ENCODE data around the gene STPG1.

The STPG1 gene

GRCh38 chr1:24351918-24352627 is 61.5 kb downstream of the STPG1 start:
- no peak for DNase-seq
- in situ Hi-C loops (cut with MboI; ENCODE audit: low pct_unique_long_range_greater_than_20kb, low sequenced_read_pairs), result no loop called here

GRCh38 chr1:24351247-24351646 is 62.3 kb downstream of the STPG1 start:
- in situ Hi-C loops (cut with MboI; ENCODE audit: low pct_unique_long_range_greater_than_20kb, low sequenced_read_pairs), result no loop called here
- DNase-seq, result no peak

- in situ Hi-C loops (cut with MboI; ENCODE audit: low pct_unique_long_range_greater_than_20kb, low sequenced_read_pairs), result no loop called here
- no peak for DNase-seq
These were observed 63.7 kb downstream of the STPG1 start for GRCh38 chr1:24349891-24350290.

- DNase-seq, result no peak
- in situ Hi-C loops (cut with MboI; ENCODE audit: low pct_unique_long_range_greater_than_20kb, low sequenced_read_pairs), result no loop called here
These were observed 65.4 kb downstream of the STPG1 start for GRCh38 chr1:24348196-24348595.

GRCh38 chr1:24347159-24347934 is 66.2 kb downstream of the STPG1 start:
- in situ Hi-C loops (cut with MboI; ENCODE audit: low pct_unique_long_range_greater_than_20kb, low sequenced_read_pairs), result no loop called here
- DNase-seq, result no peak

- in situ Hi-C loops (cut with MboI; ENCODE audit: low pct_unique_long_range_greater_than_20kb, low sequenced_read_pairs), result no loop called here
- DNase-seq, result peak; percentile 24
These were observed 68.2 kb downstream of the STPG1 start for GRCh38 chr1:24345334-24345733.

GRCh38 chr1:24344090-24344742 is 69.4 kb downstream of the STPG1 start:
- no peak for DNase-seq
- in situ Hi-C loops (cut with MboI; ENCODE audit: low pct_unique_long_range_greater_than_20kb, low sequenced_read_pairs), result no loop called here

- no peak for DNase-seq
- in situ Hi-C loops (cut with MboI; ENCODE audit: low pct_unique_long_range_greater_than_20kb, low sequenced_read_pairs), result no loop called here
These were observed 70.0 kb downstream of the STPG1 start for GRCh38 chr1:24343412-24344089.

GRCh38 chr1:24341260-24341659 is 72.3 kb downstream of the STPG1 start:
- DNase-seq, result no peak
- in situ Hi-C loops (cut with MboI; ENCODE audit: low pct_unique_long_range_greater_than_20kb, low sequenced_read_pairs), result no loop called here

GRCh38 chr1:24340770-24341169 is 72.8 kb downstream of the STPG1 start:
- DNase-seq, result no peak
- in situ Hi-C loops (cut with MboI; ENCODE audit: low pct_unique_long_range_greater_than_20kb, low sequenced_read_pairs), result no loop called here

GRCh38 chr1:24339996-24340395 is 73.6 kb downstream of the STPG1 start:
- in situ Hi-C loops (cut with MboI; ENCODE audit: low pct_unique_long_range_greater_than_20kb, low sequenced_read_pairs), result no loop called here
- DNase-seq, result no peak

- in situ Hi-C loops (cut with MboI; ENCODE audit: low pct_unique_long_range_greater_than_20kb, low sequenced_read_pairs), result no loop called here
- DNase-seq, result no peak
These were observed 75.1 kb downstream of the STPG1 start for GRCh38 chr1:24338447-24338846.

GRCh38 chr1:24337455-24337854 is 76.1 kb downstream of the STPG1 start:
- no peak for DNase-seq
- in situ Hi-C loops (cut with MboI; ENCODE audit: low pct_unique_long_range_greater_than_20kb, low sequenced_read_pairs), result no loop called here

- DNase-seq, result no peak
- in situ Hi-C loops (cut with MboI; ENCODE audit: low pct_unique_long_range_greater_than_20kb, low sequenced_read_pairs), result no loop called here
These were observed 77.5 kb downstream of the STPG1 start for GRCh38 chr1:24336075-24336474.

GRCh38 chr1:24331961-24332673 is 81.5 kb downstream of the STPG1 start:
- in situ Hi-C loops (cut with MboI; ENCODE audit: low pct_unique_long_range_greater_than_20kb, low sequenced_read_pairs), result no loop called here
- no peak for DNase-seq

- DNase-seq, result no peak
- in situ Hi-C loops (cut with MboI; ENCODE audit: low pct_unique_long_range_greater_than_20kb, low sequenced_read_pairs), result no loop called here
These were observed 83.6 kb downstream of the STPG1 start for GRCh38 chr1:24329797-24330543.

- in situ Hi-C loops (cut with MboI; ENCODE audit: low pct_unique_long_range_greater_than_20kb, low sequenced_read_pairs), result no loop called here
- no peak for DNase-seq
These were observed 84.3 kb downstream of the STPG1 start for GRCh38 chr1:24329331-24329730.

- in situ Hi-C loops (cut with MboI; ENCODE audit: low pct_unique_long_range_greater_than_20kb, low sequenced_read_pairs), result no loop called here
- DNase-seq, result no peak
These were observed 85.7 kb downstream of the STPG1 start for GRCh38 chr1:24327891-24328290.

All from KBM-7 (cell line).